Keratinocyte (primary cell): ENCODE results near the gene GYS2.

Experiments used
- EZH2 ChIP-seq: IDR thresholded peaks from one replicate; pipeline ENCODE4 v1.6.1; 2012; ENCODE audit warnings: inconsistent platforms, mild to moderate bottlenecking, low read length, moderate library complexity
- TF ChIP-seq, protein P1 (sequence below), 3 experiments: IDR thresholded peaks in 1 of 3; conservative IDR thresholded peaks in 1 of 3; optimal IDR thresholded peaks in 1 of 3; 2 replicates in 2 of 3; 3 replicates in 1 of 3; pipeline versions ENCODE3 to v1.5.1; 2011; ENCODE audit warnings: low read length in 3 of 3, mild to moderate bottlenecking in 3 of 3, moderate library complexity in 2 of 3, control low read depth in 1 of 3, inconsistent platforms in 1 of 3; ENCODE audit not compliant: insufficient read depth in 2 of 3; ENCODE audit errors: extremely low read depth in 1 of 3

DNA sequence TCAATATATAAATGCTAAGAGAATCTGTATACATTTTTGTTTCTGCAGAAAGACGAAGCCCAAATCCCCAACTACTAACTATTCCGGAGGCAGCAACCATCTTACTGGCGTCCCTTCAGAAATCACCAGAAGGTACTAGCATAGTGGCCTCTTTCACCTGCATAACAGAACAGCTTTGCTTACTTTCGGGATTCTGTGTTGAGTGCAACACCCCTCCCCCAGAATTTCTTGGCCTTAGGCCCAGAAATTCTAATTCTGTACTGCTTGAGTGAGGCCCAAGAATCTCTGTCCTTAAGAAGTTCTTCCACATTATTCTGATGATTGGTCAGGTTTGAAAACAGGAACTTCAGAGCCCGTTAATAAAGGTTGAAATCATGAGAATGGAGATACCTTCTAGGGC is 75.7 kb downstream of the GYS2 start:
- TF ChIP-seq, protein P1, sequence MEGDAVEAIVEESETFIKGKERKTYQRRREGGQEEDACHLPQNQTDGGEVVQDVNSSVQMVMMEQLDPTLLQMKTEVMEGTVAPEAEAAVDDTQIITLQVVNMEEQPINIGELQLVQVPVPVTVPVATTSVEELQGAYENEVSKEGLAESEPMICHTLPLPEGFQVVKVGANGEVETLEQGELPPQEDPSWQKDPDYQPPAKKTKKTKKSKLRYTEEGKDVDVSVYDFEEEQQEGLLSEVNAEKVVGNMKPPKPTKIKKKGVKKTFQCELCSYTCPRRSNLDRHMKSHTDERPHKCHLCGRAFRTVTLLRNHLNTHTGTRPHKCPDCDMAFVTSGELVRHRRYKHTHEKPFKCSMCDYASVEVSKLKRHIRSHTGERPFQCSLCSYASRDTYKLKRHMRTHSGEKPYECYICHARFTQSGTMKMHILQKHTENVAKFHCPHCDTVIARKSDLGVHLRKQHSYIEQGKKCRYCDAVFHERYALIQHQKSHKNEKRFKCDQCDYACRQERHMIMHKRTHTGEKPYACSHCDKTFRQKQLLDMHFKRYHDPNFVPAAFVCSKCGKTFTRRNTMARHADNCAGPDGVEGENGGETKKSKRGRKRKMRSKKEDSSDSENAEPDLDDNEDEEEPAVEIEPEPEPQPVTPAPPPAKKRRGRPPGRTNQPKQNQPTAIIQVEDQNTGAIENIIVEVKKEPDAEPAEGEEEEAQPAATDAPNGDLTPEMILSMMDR (optimal IDR thresholded peaks at IDR 0.05 in 1 of 3, IDR thresholded peaks at IDR 0.05 in 1 of 3, conservative IDR thresholded peaks at IDR 0.05 in 1 of 3; ENCODE audit: extremely low read depth in 1 of 3, insufficient read depth in 2 of 3, low read length in 3 of 3), result no peak
- TF ChIP-seq EZH2, result no peak
